Hematopoietic multipotent progenitor cell treated with erythropoietin and hydrocortisone succinate and interleukin-3 and kit ligand, for 17 days (in vitro differentiated cells): ENCODE data around the gene RAB11FIP4.
A peak's percentile ranks its signal among the peaks of the same experiment; 100 is the strongest.

Source experiments
- DNase-seq: peaks from one replicate; pipeline ENCODE4 v3.0.0-alpha.2; 2015; ENCODE audit warnings: low spot score

The RAB11FIP4 gene

DNA sequence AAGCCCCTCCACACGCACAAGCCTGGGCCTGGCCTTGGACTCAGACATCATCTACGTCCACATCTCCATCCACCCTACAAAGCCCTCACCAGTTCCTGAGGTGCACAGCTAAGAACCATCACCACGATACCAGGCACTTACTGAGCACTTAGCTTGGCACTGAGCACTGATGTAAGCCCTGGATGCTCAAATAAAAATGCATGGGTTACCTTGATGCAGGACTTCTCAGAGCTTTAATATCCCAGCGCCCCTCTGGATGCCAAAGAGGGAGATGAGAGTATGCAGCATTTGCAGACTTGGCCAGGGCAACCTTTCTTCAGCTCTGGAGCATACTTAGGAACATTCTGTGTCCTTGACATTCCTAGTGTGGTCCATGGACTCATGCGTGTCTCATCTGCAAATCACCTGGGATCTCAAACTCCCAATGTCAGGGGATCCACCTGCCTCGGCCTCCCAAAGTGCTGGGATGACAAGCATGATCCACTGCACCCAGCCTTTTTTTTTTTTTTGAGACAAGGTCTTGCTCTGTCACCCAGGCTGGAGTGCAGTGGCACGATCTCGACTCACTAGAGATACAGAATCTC is 69.8 kb downstream of the RAB11FIP4 start:
- no peak for DNase-seq

DNA sequence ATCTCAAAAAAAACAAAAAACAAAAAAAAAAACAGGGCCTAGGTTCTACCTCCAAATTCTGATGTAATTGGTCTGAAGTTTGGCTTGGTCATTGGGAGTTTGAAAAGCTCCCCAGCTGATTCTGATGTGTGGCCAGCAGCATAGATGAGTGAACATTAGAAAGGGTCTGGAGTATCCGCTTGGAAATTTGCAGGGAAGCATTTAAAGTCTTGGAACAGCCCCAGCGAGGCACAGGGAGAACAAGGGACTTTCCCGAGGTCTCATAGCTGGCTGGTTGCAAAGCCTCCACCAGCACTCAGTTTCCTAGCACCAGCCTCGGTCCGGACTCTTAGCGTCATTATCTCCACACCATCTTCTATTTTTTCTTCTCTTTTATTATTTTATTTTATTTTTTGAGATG is 70.8 kb downstream of the RAB11FIP4 start:
- no peak for DNase-seq

GRCh38 chr17:31466096-31466760 is 74.8 kb downstream of the RAB11FIP4 start:
- no peak for DNase-seq

DNA sequence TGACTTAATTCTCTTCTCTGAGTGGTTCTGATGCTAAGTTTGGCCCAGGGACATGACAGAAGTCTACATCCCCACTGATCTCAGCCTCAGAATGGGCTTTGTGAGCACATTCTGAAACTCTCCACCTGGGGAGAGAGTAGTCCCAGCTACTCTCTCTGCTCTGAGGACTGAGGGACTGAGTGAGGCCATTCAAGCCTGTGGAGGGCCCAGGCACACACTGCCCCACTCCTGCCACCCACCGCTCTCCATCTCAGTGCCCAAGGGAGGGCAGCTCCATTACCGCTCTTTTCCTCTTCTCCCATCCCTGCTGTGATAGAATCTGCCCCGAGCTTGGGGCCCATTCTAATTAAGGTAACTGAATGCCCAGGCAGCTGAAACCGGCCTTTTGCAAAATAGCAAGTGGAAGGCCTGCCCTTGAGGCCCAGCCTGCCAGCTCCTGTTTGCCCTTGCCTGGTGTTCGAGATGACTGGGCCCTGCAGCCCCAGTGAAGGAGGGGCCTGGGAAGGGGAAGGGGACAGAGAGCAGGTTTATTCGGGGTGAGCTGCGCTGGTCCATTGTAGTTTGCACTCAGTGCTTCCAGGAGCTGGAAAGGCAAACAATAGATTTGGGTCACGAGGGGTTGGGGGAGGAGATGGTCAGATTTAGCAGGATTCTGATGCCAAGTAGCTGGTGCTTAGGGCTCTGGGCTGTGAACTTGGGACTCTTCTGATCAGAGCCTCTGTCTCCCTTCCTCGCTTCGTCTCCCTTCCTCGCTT is 76.2 kb downstream of the RAB11FIP4 start:
- no peak for DNase-seq

DNA sequence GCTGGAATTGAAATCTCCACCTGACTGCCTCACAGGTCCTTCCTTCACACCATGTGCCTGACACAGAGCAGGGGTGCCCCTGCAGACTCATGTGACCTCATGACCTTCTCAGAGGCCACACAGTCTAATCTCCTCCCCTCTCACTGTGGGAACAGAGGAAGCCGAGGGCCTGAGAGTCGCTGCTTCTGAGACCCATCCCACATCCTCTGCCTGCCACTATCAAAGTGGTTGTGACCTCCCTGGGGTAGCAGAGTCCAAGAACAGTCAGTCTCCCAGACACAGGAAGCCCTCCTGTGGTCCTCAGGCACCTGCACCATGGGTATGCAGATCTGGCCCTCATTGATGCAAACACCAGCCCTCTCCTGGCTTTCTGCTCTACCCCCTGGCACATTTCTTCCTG is 78.5 kb downstream of the RAB11FIP4 start:
- no peak for DNase-seq

DNA sequence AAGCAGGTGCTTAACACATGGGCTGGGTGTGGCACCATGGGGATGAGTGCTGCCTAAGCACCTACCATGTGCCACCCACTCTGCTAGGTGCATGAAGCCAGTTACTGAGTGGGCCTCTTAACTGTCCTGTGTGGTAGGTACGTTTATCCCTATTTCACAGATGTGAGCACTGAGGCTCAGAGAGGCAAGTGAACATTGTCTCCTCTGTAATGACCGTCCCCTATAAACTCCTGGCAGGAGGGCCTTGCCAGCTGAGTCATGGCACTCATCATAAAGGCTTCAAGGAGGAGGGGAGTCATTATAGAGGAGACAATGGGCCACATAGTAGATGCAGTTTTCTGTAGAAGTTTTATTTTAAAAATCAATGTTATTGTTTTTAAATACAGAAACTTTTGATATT is 79.1 kb downstream of the RAB11FIP4 start:
- no peak for DNase-seq

GRCh38 chr17:31472137-31472536 is 80.7 kb downstream of the RAB11FIP4 start:
- DNase-seq = no peak

- no peak for DNase-seq
These were observed 84.1 kb downstream of the RAB11FIP4 start for GRCh38 chr17:31475378-31476162.

GRCh38 chr17:31476525-31477416 is 85.3 kb downstream of the RAB11FIP4 start:
- DNase-seq = no peak

GRCh38 chr17:31477417-31478055 is 86.1 kb downstream of the RAB11FIP4 start:
- no peak for DNase-seq

- DNase-seq = no peak
These were observed 87.6 kb downstream of the RAB11FIP4 start for GRCh38 chr17:31479062-31479408.

GRCh38 chr17:31479524-31479923 is 88.0 kb downstream of the RAB11FIP4 start:
- no peak for DNase-seq

DNA sequence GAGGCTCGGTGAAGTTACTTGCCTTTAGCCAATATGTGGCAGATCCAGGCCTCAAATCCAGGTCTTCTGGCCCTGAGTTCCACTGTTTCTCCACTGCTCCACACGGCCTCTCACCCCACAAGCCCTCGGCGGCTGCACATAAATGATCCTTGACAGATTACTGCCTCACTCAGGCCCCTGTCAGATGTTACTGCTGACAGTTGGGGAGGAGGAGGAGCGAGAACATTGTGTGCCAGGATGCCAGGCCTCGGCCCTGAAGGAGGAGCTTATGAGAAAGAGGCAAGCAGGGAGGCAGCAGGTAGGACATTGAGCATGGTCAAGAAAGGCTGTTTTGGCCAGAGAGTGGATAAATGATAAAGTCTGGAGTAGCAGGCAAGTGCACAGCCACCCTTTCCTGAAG is 88.6 kb downstream of the RAB11FIP4 start:
- no peak for DNase-seq

GRCh38 chr17:31480904-31481782 is 89.7 kb downstream of the RAB11FIP4 start:
- no peak for DNase-seq

DNA sequence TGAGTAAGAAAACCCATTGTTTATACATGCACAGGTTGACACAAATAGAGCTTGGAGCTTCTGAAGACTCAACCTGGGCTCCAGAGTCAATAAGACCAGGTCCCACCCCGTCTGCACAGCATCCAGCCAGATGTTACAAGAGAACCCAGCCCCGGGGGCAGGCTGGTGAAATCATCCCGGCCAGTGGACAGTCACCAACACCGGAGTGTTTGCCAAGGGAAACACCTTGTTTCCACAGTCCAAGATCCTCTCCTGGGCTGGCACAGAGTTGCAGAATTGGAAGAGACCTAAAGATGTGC is 90.3 kb downstream of the RAB11FIP4 start:
- DNase-seq = no peak

- no peak for DNase-seq
These were observed 93.3 kb downstream of the RAB11FIP4 start for GRCh38 chr17:31484821-31485220.

DNA sequence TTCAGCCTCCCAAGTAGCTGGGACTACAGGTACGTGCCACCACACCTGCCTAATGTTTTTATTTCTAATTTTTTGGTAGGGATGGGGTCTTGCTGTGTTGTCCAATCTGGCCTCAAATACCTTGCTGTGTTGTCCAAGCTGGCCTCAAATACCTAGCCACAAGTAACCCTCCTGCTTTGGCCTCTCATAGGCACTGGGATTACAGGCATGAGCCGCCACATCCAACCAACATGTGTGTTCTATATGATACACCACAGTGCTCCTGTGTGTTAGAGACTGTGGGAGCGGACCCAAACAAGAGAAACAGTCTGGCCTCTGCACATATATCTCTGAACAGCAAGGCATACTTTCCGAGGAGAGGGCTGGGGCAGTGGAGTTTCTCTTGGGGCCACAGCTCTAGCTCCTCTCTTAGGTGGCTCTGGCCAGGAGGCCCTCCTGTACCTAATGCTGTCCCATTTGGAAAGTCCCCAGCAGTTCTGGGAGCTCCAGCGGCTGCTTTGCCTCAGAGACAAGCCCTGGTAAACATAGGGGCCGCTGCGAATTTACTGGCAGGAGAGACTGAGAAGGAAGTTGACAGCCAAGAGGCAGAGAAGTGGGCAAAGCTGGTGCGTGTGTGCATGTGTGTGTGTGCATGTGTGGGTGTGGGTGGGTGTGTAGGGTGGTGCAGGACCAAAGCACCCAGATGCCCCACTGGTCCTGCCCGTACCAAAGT is 95.0 kb downstream of the RAB11FIP4 start:
- no peak for DNase-seq

DNA sequence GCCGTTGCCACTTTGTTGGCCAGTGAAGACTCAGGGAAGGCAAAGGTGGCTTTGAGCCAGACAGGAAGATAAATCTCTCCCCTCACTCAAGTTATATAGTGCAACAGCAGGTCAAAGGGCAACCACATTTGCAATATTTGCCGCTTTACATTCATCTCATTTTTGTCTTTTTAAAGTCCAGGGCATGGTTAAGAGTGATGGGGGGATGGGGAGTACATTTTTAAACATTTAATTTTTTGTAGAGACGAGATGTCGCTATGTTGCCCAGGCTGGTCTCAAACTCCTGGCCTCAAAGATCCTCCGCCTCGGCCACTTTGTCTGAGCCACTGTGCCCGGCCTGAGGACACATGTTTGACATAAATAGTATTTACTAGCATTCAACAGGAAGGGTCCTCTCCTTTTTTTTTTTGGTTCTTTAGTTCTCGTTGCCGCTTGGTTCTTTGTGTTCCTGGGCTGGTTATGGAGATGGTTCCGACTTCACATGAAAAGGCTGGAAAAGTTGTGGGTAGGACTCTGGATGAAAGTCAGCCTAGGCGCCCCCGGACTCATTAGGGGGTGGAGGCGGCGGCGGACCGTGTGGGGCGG is 95.7 kb downstream of the RAB11FIP4 start:
- no peak for DNase-seq

- peak; percentile 96 for DNase-seq
These were observed 96.3 kb downstream of the RAB11FIP4 start for GRCh38 chr17:31487648-31488263.
